OCI-LY7 (cell line): Measurements from ENCODE around the gene SDK2. TPM values are rescaled to one million over a fixed set of nuclear protein-coding genes. Genes with fewer than 3 reads are reported as not detected.

Experiments
- BruUV-seq: library from RNA; stranded (reverse); fragments of 400-500 nt; replicated peaks from 2 replicates; lab custom pipeline; 2021; lab: Mats Ljungman, UMichigan
- CTCF ChIA-PET: fragments of 300-600 bp; sonication (Branson Sonifier 250); formaldehyde crosslinking; loops from one replicate; lab custom pipeline; 2022; ENCODE audit warnings: antibody characterized with exemption; ENCODE audit not compliant: unreplicated experiment; lab: Charles Lee
- POLR2A ChIA-PET: fragments of 300-600 bp; sonication (Branson Sonifier 250); formaldehyde crosslinking; loops from one replicate; lab custom pipeline; 2022; ENCODE audit warnings: antibody characterized with exemption; lab: Charles Lee
- DNase-seq: peaks from one replicate; pipeline ENCODE4 v3.0.0-alpha.2; 2015; ENCODE audit warnings: low spot score
- H2AFZ ChIP-seq: fragments of 200-600 bp; sonication (generic), shearing (Covaris generic); 2 replicates; pipeline ENCODE4 v1.6.1; 2014; ENCODE audit warnings: mild to moderate bottlenecking, antibody characterized with exemption, low read length, moderate library complexity
- H3K27ac ChIP-seq: fragments of 200-600 bp; sonication (generic); 2 replicates; pipeline ENCODE4 v1.5.1; 2014; ENCODE audit warnings: mixed run types, low read depth, mild to moderate bottlenecking, moderate library complexity, low read length, inconsistent platforms; ENCODE audit not compliant: poor library complexity, severe bottlenecking
- H3K36me3 ChIP-seq: fragments of 200-600 bp; sonication (generic); 2 replicates; pipeline ENCODE4 v1.6.1; 2014; ENCODE audit warnings: mild to moderate bottlenecking, antibody characterized with exemption, low read length, moderate library complexity, mixed read lengths; ENCODE audit not compliant: insufficient read depth
- H3K4me1 ChIP-seq: fragments of 200-600 bp; sonication (generic); 2 replicates; pipeline ENCODE4 v1.5.1; 2014; ENCODE audit warnings: mild to moderate bottlenecking, low read length; ENCODE audit not compliant: insufficient read depth, poor library complexity, severe bottlenecking
- H3K4me2 ChIP-seq: fragments of 200-600 bp; sonication (generic); 2 replicates; pipeline ENCODE4 v1.6.1; 2014; ENCODE audit warnings: mild to moderate bottlenecking, low read length
- H3K4me3 ChIP-seq: fragments of 200-600 bp; sonication (generic); 2 replicates; pipeline ENCODE4 v1.5.1; 2014; ENCODE audit warnings: mild to moderate bottlenecking, low read depth, low read length; ENCODE audit not compliant: poor library complexity, severe bottlenecking
- H3K79me2 ChIP-seq: fragments of 200-600 bp; sonication (generic); 2 replicates; pipeline ENCODE4 v1.6.1; 2016; ENCODE audit warnings: low read depth, mild to moderate bottlenecking, low read length, moderate library complexity, mixed read lengths; ENCODE audit not compliant: insufficient read depth
- H3K9me2 ChIP-seq: fragments of 200-600 bp; sonication (generic); 2 replicates; pipeline ENCODE4 v1.6.1; 2016; ENCODE audit warnings: mild to moderate bottlenecking, low read length, mixed read lengths; ENCODE audit not compliant: insufficient read depth
- H3K9me3 ChIP-seq: fragments of 200-600 bp; sonication (generic); 2 replicates; pipeline ENCODE4 v1.6.1; 2014; ENCODE audit warnings: mild to moderate bottlenecking, mixed run types, low read length, mixed read lengths
- H4K20me1 ChIP-seq: fragments of 200-600 bp; sonication (generic); 2 replicates; pipeline ENCODE4 v1.6.1; 2014; ENCODE audit warnings: mild to moderate bottlenecking, antibody characterized with exemption, low read length, moderate library complexity, mixed read lengths; ENCODE audit not compliant: insufficient read depth
- CTCF ChIP-seq: fragments of 200-600 bp; sonication (generic); conservative IDR thresholded peaks from 2 replicates; pipeline ENCODE4 v1.5.1; 2014; ENCODE audit warnings: mild to moderate bottlenecking, antibody characterized with exemption, low read length, moderate library complexity, mixed read lengths
- EZH2phosphoT487 ChIP-seq: fragments of 200-600 bp; sonication (generic); IDR thresholded peaks from 2 replicates; pipeline ENCODE4 v1.6.1; 2018; ENCODE audit warnings: low read depth, borderline replicate concordance, mild to moderate bottlenecking, mixed run types, antibody characterized with exemption, low read length, moderate library complexity, mixed read lengths
- intact Hi-C: fragments of 100-400 bp; cut with micrococcal nuclease; formaldehyde crosslinking; loops from one replicate; pipeline ENCODE4 v1.10.0; 2022; ENCODE audit not compliant: unreplicated experiment
- total RNA-seq, 2 experiments: library from RNA; depleted of rRNA in 1 of 2; stranded (reverse); fragments of >200 nt in 1 of 2; shearing (Covaris generic) in 1 of 2; gene quantifications; 2 replicates each; pipeline ENCODE4 v1.2.3, GENCODE V29; 2014 to 2022

The SDK2 gene
- total RNA-seq, 2 experiments from 2014 or later: 0.32 to 1.8 TPM

DNA sequence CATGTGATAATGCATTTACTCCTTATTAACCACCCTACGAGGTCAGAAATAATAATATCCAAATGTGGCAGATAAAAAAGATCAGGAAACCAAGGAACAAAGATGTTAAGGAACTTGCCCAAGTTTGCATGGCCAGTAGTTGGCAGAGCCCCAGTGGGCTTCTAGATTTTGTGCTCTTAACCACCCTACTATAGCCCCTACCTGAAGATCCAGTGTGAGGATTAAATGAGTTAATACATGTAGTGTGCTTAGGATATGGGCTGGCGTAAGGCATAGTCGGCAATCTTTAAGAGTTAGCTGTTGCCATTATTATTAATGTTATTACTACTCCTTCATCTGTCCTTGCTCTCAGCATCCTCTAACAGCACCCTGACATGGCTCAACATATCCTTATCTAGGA, 153.4 kb downstream of the SDK2 start:
- POLR2A ChIA-PET: interaction anchor here (0.6 to 0.7 kb wide), 2 partner anchors 32 to 202 kb away, joined by 3 to 4 read pairs; no protein-coding TSS in a partner anchor

DNA sequence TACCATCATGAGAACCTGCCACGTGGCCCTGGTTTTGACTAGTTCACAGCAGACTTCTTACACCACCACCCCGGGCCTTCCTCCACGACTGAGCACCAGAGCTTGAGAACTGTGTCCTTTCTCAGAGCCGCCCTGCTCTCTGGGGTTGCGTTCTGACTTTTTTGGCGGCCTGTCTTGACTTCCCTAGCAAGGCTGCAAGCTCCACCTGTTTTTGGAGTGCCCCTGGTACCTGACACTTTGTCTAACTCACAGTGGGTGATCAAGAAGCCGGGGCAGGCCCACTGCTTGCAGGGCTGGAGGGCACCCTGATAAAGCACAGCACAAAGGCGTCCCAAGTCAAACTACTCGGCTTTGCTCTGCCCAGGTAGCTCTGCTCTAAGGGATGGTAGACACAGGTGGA, 154.3 kb downstream of the SDK2 start:
- Histone ChIP-seq H3K4me3 (no peak overlapping the region), H3K9me2 (no peaks in the 10 kb centered on the region), H3K9me3 (no peaks in the 10 kb centered on the region), H3K4me2 (no peak overlapping the region), H3K79me2 (no peaks in the 10 kb centered on the region), H3K27ac (no peak overlapping the region), H3K36me3 (no peaks in the 10 kb centered on the region), H3K4me1 (no peaks in the 10 kb centered on the region), H2AFZ (no peak overlapping the region), H4K20me1 (no peaks in the 10 kb centered on the region)
- no TSS peak for BruUV-seq
- ChIA-PET CTCF (no interaction called here), POLR2A (interaction anchor here (0.6 to 0.7 kb wide), 2 partner anchors 103 to 294 kb away, joined by 3 to 4 read pairs; no protein-coding TSS in a partner anchor)
- intact Hi-C loops: no loop called here
- DNase-seq: no peak
- TF ChIP-seq EZH2phosphoT487 (no peak), CTCF (no peak)

More for the DNA sequence above, 153.4 kb downstream of the SDK2 start:
- Histone ChIP-seq H3K4me3 (no peak overlapping the region), H3K4me2 (no peak overlapping the region), H3K9me2 (no peaks in the 10 kb centered on the region), H3K27ac (no peak overlapping the region), H4K20me1 (no peaks in the 10 kb centered on the region), H3K4me1 (no peaks in the 10 kb centered on the region), H3K79me2 (no peaks in the 10 kb centered on the region), H3K36me3 (no peaks in the 10 kb centered on the region), H3K9me3 (no peaks in the 10 kb centered on the region), H2AFZ (no peak overlapping the region)
- DNase-seq: no peak
- intact Hi-C loops: no loop called here
- CTCF ChIA-PET: no interaction called here
- no TSS peak for BruUV-seq
- TF ChIP-seq EZH2phosphoT487: no peak
- TF ChIP-seq CTCF: no peak

GRCh38 chr17:73489333-73489732, 154.9 kb downstream of the SDK2 start:
- Histone ChIP-seq H4K20me1 (no peaks in the 10 kb centered on the region), H3K9me3 (no peaks in the 10 kb centered on the region), H3K4me3 (no peak overlapping the region), H3K36me3 (no peaks in the 10 kb centered on the region), H3K4me1 (no peaks in the 10 kb centered on the region), H3K9me2 (no peaks in the 10 kb centered on the region), H2AFZ (no peak overlapping the region), H3K4me2 (no peak overlapping the region), H3K79me2 (no peaks in the 10 kb centered on the region), H3K27ac (no peak overlapping the region)
- ChIA-PET CTCF (no interaction called here), POLR2A (no interaction called here)
- no peak for DNase-seq
- no TSS peak for BruUV-seq
- intact Hi-C loops: no loop called here
- TF ChIP-seq EZH2phosphoT487: no peak
- TF ChIP-seq CTCF: no peak
